HG02943 (cell line): ENCODE results near the gene TUBA1B.

ENCODE experiments used
- ATAC-seq: cut with Tn5 transposase; IDR thresholded peaks from one replicate; pipeline ENCODE4 v1.9.1; 2021; ENCODE audit warnings: mild to moderate bottlenecking, low read depth, moderate library complexity; ENCODE audit not compliant: unreplicated experiment

TUBA1B gene

GRCh38 chr12:49091836-49092085, 39.4 kb downstream of the TUBA1B start:
- no peak for ATAC-seq

DNA sequence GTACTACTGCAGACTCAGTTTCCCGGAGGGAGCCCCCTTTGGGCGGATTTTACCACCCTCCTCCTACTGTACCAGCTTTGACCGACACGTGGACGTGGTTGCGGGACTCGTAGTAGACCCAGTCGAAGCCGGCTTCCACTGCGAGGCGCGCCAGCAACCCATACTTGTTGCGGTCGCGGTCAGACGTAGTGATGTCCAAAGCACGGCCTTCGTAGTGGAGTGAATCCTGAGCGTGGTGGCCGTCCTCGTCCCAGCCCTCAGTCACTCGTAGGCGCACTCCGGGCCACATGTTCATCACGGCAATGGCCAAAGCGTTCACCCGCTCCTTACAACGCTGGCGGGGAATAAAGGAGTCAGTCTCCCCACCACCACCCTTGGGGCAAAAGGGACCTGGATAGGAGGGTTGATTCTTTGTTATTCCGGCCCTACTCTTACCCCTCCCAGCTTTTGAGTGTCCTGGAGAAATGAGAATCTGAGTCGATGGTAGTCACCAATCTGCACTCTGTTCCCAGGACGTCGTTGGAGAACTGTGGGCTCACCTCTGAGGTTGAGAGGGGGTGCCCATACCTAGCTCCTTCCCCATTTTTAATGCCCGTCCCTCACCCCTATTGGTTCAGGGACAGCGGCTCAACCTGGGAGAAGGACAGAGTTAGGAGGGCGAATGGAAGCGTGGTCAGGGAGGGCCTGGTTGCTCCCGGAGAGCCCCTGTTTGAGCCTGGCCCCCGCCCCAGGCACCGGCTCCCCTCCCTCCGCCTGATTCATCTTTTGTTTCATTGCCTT, 39.9 kb downstream of the TUBA1B start:
- no peak for ATAC-seq

- no peak for ATAC-seq
Observed at GRCh38 chr12:49089821-49090773, 41.1 kb downstream of the TUBA1B start.

DNA sequence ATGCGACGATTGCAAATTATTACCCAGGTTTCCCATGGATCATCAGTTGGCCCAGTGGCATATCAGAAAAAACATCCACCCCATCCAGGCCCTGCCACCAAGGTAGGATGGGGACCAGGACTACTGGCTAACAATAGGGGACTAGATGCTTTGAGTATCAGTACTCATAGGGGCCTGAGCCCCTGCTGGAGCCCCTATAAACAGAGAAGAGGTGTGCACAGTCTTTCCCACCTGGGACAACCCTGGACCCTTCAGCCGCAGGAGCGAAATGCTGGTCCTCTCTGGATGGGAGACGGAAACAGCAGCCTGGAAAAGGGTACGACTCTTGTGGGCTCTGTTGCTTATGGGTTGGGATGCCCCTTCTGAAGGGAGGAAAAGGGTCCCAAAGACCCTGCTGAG, 42.3 kb downstream of the TUBA1B start:
- ATAC-seq: no peak

DNA sequence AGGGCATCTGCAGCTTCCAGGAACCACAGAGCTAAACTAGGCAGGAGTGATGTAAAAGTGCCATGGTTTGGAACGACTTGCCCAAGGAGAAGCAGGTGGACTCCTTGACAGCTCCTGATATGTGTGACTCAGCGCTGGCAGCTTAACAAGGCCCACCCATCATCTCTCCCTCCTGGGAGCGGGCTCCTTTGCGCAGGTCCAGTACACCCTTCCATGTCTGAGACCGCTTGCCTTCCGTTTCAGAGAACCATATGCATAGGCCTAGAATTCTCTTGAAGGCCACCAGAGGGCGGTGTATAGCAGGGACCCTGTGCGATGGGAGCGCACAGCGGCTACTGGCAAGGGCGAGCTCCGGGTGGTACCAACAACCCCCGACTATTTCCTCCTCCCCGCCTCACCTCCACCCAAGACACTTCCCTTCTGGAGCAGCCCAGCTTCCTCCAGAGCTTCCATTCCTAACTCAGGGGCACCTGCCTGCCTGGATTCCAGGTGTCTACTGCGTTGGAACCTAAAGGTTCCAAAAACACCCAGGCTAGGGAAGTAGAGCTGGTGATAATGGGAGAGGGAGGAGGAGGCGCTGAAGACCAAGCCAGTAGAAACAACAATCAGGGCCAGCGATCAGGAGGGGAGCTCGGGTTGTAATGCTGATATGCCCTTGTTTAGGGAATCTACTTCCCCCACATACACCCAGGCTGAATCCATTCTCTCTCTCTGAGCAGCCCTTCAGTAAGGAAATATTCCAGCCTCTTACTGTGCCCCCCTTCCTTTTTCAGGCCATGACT, 42.9 kb downstream of the TUBA1B start:
- no peak for ATAC-seq

DNA sequence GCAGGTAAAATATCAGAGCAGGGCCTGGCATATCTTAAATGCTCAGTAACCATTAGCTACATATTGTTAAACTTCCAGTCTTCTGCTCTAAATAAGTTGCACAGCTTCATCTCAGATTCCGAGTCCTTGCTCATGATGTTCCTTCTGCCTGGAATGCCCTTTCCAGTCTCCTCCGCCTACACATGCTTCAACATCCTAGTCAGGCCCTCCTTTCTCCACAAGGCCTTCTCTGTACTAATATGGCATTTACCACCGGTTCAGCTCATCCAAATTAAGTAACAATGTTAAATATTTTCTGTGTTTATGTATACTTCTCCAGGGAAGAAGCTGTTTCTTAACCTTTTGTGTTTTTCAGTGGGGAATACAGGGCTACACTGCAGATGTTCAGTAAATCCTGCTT, 45.1 kb downstream of the TUBA1B start:
- no peak for ATAC-seq

DNA sequence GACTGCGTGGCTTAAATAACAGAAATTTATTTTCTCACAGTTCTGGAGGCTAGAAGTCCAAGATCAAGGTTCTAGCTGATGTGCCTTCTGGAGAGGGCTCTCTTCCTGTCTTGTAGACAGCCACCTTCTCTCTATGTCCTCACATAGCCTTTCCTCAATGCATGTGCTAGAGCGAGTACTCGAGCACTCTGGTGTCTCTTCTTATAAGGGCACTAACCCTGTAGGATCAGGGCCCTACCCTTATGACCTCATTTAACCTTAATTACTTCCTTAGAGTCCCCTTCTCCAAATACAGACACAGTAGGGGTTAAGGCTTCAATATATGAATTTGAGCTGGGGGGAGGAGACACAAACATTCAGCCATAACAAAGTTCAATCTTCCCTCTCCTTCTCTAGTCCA, 46.8 kb downstream of the TUBA1B start:
- ATAC-seq: no peak

GRCh38 chr12:49079793-49080192, 51.4 kb downstream of the TUBA1B start:
- ATAC-seq: no peak
